Measurements from ENCODE around the gene TAF7L.
"Not testable (repeated sequence)": the region's sequence is repeated elsewhere in the genome, so short reads cannot be mapped to it uniquely, and the experiment has no call there.

The TAF7L gene, protein sequence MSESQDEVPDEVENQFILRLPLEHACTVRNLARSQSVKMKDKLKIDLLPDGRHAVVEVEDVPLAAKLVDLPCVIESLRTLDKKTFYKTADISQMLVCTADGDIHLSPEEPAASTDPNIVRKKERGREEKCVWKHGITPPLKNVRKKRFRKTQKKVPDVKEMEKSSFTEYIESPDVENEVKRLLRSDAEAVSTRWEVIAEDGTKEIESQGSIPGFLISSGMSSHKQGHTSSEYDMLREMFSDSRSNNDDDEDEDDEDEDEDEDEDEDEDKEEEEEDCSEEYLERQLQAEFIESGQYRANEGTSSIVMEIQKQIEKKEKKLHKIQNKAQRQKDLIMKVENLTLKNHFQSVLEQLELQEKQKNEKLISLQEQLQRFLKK

DNA sequence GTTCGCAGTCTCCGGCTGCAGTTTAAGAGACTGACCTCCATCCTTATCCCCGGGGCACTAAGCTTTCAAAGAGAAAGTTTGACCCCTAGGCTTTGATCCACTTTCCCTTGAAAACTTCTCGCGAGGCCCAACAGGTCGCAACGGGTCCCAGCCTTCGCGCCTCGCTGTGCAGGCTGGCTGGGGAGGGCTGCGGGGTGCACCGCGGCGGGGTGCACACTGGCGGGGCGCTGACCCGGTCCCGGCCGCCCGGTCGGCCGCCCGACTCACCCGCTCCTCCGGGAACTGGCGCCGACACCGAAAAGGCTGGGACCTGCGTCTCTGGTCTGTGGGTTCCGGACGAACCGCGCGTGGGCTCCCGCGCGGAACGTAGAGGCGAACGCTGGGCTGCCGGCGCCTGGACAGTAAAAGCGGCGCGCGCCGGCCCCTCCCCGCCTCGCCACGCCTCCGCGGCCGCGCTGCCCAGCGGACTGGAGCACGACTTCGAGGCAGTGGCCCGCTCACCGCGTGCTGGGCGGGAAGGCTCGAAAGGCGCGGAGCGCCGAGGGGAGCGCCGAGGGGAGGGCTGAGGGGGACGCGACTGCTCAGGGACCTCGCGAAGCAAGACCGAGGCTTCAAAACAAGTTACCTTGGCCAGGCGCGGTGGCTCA is at the start of gene TAF7L:
TAF7L (minus strand) TSS at position 378 of the 647 bp plus-strand sequence. CDS start 3,791 bp downstream, outside the sequence.
- Histone ChIP-seq H3K4me3 (replicated peaks; ENCODE audit: low read depth, low read length) (no peak within 1 kb of the TSS), H3K36me3 (ENCODE audit: control insufficient read depth, insufficient read depth, low read length) (no peaks in the 10 kb centered on the region), H3K27me3 (replicated peaks; ENCODE audit: control insufficient read depth, insufficient read depth, low read length) (no peaks in the 10 kb centered on the region)
- no peak for DNase-seq (ENCODE audit: extremely low read depth, insufficient read length)
- TF ChIP-seq CTCF (IDR thresholded peaks at IDR 0.05; ENCODE audit: insufficient read depth, low read length, poor library complexity, severe bottlenecking) = no peak

GRCh38 chrX:101337776-101338271 is 46.7 kb upstream of the TAF7L start:
- H3K4me3 ChIP-seq (replicated peaks; ENCODE audit: low read depth, low read length) = no peak overlapping the region
- no peaks in the 10 kb centered on the region for H3K27me3 ChIP-seq (replicated peaks; ENCODE audit: control insufficient read depth, insufficient read depth, low read length)
- TF ChIP-seq CTCF (IDR thresholded peaks at IDR 0.05; ENCODE audit: insufficient read depth, low read length, poor library complexity, severe bottlenecking) = no peak
- no peaks in the 10 kb centered on the region for H3K36me3 ChIP-seq (ENCODE audit: control insufficient read depth, insufficient read depth, low read length)
- DNase-seq (ENCODE audit: extremely low read depth, insufficient read length) = no peak

- not testable (repeated sequence) for H3K27me3 ChIP-seq (replicated peaks; ENCODE audit: control insufficient read depth, insufficient read depth, low read length); DNase-seq (ENCODE audit: extremely low read depth, insufficient read length); H3K36me3 ChIP-seq (ENCODE audit: control insufficient read depth, insufficient read depth, low read length); H3K4me3 ChIP-seq (replicated peaks; ENCODE audit: low read depth, low read length)
Observed at GRCh38 chrX:101334310-101334709, 43.2 kb upstream of the TAF7L start.

GRCh38 chrX:101326600-101326999 is 35.5 kb upstream of the TAF7L start:
- DNase-seq (ENCODE audit: extremely low read depth, insufficient read length); H3K4me3 ChIP-seq (replicated peaks; ENCODE audit: low read depth, low read length); H3K27me3 ChIP-seq (replicated peaks; ENCODE audit: control insufficient read depth, insufficient read depth, low read length); H3K36me3 ChIP-seq (ENCODE audit: control insufficient read depth, insufficient read depth, low read length): not testable (repeated sequence)

- no peak for DNase-seq (ENCODE audit: extremely low read depth, insufficient read length)
- H3K27me3 ChIP-seq (replicated peaks; ENCODE audit: control insufficient read depth, insufficient read depth, low read length) = no peaks in the 10 kb centered on the region
- H3K4me3 ChIP-seq (replicated peaks; ENCODE audit: low read depth, low read length) = no peak overlapping the region
- no peak for TF ChIP-seq CTCF (IDR thresholded peaks at IDR 0.05; ENCODE audit: insufficient read depth, low read length, poor library complexity, severe bottlenecking)
- no peaks in the 10 kb centered on the region for H3K36me3 ChIP-seq (ENCODE audit: control insufficient read depth, insufficient read depth, low read length)
Observed at GRCh38 chrX:101303790-101304189, 12.7 kb upstream of the TAF7L start.

DNA sequence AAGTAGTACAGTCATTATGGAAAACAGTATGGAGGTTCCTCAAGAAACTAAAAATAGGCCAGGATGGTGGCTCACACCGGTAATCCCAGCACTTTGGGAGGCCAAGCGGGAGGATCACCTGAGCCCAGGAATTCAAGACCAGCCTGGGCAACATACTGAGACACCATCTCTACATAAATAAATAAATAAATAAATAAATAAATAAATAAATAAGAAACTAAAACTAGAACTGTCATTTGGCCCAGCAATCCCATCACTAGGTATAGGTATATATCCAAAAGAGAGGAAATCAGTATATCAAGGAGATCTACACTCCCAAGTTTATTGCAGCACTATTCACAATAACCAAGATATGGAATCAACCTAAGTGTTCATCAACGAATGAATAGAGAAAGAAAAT is 4.5 kb upstream of the TAF7L start:
- not testable (repeated sequence) for H3K27me3 ChIP-seq (replicated peaks; ENCODE audit: control insufficient read depth, insufficient read depth, low read length); H3K36me3 ChIP-seq (ENCODE audit: control insufficient read depth, insufficient read depth, low read length); DNase-seq (ENCODE audit: extremely low read depth, insufficient read length); H3K4me3 ChIP-seq (replicated peaks; ENCODE audit: low read depth, low read length)

GRCh38 chrX:101287402-101287801 is 3.7 kb downstream of the TAF7L start:
- DNase-seq (ENCODE audit: extremely low read depth, insufficient read length) = no peak
- peak; percentile 53 for TF ChIP-seq CTCF (IDR thresholded peaks at IDR 0.05; ENCODE audit: insufficient read depth, low read length, poor library complexity, severe bottlenecking)
- H3K36me3 ChIP-seq (ENCODE audit: control insufficient read depth, insufficient read depth, low read length) = no peaks in the 10 kb centered on the region
- H3K27me3 ChIP-seq (replicated peaks; ENCODE audit: control insufficient read depth, insufficient read depth, low read length) = no peaks in the 10 kb centered on the region
- H3K4me3 ChIP-seq (replicated peaks; ENCODE audit: low read depth, low read length) = no peak overlapping the region

All from GM06990 (cell line).